Measurements from ENCODE around the gene KDM3B. TPM values are rescaled to one million over a fixed set of nuclear protein-coding genes. Genes with fewer than 3 reads are reported as not detected.

Gene KDM3B
- total and polyA plus RNA-seq, 9 of the 15 experiments (the other 6 are each of a cell fraction or from before 2014, with no cell fraction given) = 13.8 to 62.8 (median 41.9) TPM

DNA sequence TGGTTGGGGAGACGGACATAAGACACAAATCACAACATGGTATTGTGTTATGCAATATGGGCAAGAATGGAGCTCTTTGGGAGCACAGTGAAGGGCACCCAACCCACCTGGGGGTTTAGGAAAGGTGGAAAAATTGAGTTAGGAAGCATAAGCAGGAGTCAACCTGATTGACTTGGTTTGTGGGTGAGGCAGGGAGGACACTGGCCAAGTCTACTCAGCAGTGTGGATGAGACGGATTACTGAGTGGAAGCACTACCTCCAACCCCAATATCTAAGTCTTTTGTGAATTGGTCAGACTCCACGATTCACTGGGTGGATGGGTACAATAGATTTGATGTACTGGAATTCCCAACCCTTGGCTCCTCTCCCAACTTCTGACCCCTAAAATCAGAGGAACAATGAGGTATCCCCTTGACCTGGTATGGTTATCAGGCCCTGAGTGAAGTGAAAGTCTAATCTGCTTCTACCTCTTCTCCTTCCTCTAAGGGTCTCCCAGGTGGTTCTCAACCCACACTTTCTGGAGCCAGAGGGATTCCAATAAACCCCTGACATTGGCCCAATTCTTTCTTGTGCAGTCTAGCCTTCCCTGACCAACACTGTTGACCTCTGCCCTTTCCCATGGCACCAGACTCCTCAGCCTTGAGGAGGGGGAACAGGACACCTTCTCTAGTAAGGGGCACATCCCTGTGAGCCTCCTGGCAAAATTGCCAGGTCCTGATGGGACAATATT, 118.0 kb downstream of the KDM3B start (continued):
- no peak for TF ChIP-seq UBTF (IDR thresholded peaks at IDR 0.05; ENCODE audit: borderline replicate concordance in 1 of 2, low read depth in 2 of 2, low read length in 2 of 2)
- peak; percentile 59; the same call in 1 of the 2 replicates for TF ChIP-seq HLTF (IDR thresholded peaks at IDR 0.05)
- no peak; the same call in 1 of the 2 replicates for TF ChIP-seq ZNF431 (CRISPR knock-in tag; IDR thresholded peaks at IDR 0.05)
- no peak for TF ChIP-seq EZH2 (IDR thresholded peaks at IDR 0.05; ENCODE audit: borderline replicate concordance, low read depth, low read length)
- 0 out of 4 replicates have a peak, but pooled peaks of 1 of the 2 experiments have one; percentile 20 for TF ChIP-seq MCM7 (IDR thresholded peaks at IDR 0.05)
- TF ChIP-seq BRF2 (IDR thresholded peaks at IDR 0.05; ENCODE audit: borderline replicate concordance, insufficient read depth, insufficient read length) = no peak
- TF ChIP-seq EGR1 (conservative IDR thresholded peaks at IDR 0.05) = no peak
- TF ChIP-seq ZNF324 (CRISPR knock-in tag; IDR thresholded peaks at IDR 0.05) = no peak
- no peak for TF ChIP-seq SNRNP70 (optimal IDR thresholded peaks at IDR 0.05; ENCODE audit: low read depth, low read length)
- no peak for TF ChIP-seq DMBX1 (CRISPR knock-in tag; IDR thresholded peaks at IDR 0.05; ENCODE audit: borderline replicate concordance)
- 0 out of 4 replicates have a peak, but pooled peaks have one; percentile 13 to 42 for TF ChIP-seq SIN3A (IDR thresholded peaks at IDR 0.05; ENCODE audit: borderline replicate concordance in 2 of 2, control insufficient read depth in 1 of 2, low read depth in 2 of 2, low read length in 2 of 2)
- TF ChIP-seq RBFOX2 (IDR thresholded peaks at IDR 0.05; ENCODE audit: low read depth, low read length) = peak; percentile 80
- no peak for TF ChIP-seq JUNB (CRISPR knock-in tag; conservative IDR thresholded peaks at IDR 0.05)
- TF ChIP-seq ZNF232 (CRISPR knock-in tag; IDR thresholded peaks at IDR 0.05) = no peak
- TF ChIP-seq PHF21A (IDR thresholded peaks at IDR 0.05; ENCODE audit: borderline replicate concordance, low read depth) = no peak
- TF ChIP-seq CTBP1 (IDR thresholded peaks at IDR 0.05; ENCODE audit: borderline replicate concordance) = no peak
- TF ChIP-seq GABPA (tag; conservative IDR thresholded peaks at IDR 0.05; ENCODE audit: low read depth) = no peak
- no peak for TF ChIP-seq TRIM28 (IDR thresholded peaks at IDR 0.05)
- no peak for TF ChIP-seq SIN3B (IDR thresholded peaks at IDR 0.05; ENCODE audit: low read depth)
- TF ChIP-seq PTBP1 (IDR thresholded peaks at IDR 0.05; ENCODE audit: low read depth, low read length) = peak; percentile 21; the same call in 1 of the 2 replicates
- no peak for TF ChIP-seq PTRF (tag; IDR thresholded peaks at IDR 0.05)
- no peak for TF ChIP-seq THRAP3 (IDR thresholded peaks at IDR 0.05; ENCODE audit: borderline replicate concordance)
- TF ChIP-seq PHF20 (IDR thresholded peaks at IDR 0.05; ENCODE audit: partially characterized antibody) = no peak
- 0 out of 2 replicates have a peak, but pooled peaks have one; percentile 26 for TF ChIP-seq HDAC2 (IDR thresholded peaks at IDR 0.05)
- peak; percentile 71; the same call in 1 of the 2 replicates for TF ChIP-seq IRF1 (CRISPR knock-in tag; IDR thresholded peaks at IDR 0.05; ENCODE audit: borderline replicate concordance)
- TF ChIP-seq SREBF2 (CRISPR knock-in tag; IDR thresholded peaks at IDR 0.05) = no peak
